GM21526 (cell line): ENCODE results near the gene MAGI2.
A peak's percentile ranks its signal among the peaks of the same experiment; 100 is the strongest.

Experiments used
- ATAC-seq: cut with Tn5 transposase; IDR thresholded peaks from one replicate; pipeline ENCODE4 v1.9.1; 2021; ENCODE audit warnings: moderate library complexity; ENCODE audit not compliant: unreplicated experiment, low FRiP score

The MAGI2 gene

GRCh38 chr7:78148166-78148894 lies 1305.1 kb downstream of the MAGI2 start:
- ATAC-seq: no peak

GRCh38 chr7:78146546-78146945 lies 1306.9 kb downstream of the MAGI2 start:
- no peak for ATAC-seq

DNA sequence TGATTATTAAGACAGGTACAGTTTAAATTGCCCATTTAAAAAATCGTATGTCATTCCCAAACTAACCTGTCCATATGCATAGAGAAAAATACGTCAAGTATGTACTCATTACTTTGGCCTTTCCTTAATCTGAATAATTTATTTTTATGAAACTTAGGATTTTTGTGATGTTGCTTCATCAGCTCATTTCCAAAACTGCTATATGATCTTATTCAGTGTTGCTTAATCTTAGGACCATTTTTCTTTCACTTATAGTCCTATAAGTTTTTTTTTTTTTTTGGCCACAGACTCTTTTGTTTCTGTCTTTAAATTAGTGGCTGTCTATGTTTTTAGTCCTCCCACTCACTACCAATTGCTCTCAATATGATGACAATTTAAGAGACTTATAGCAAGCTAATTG lies 1309.8 kb downstream of the MAGI2 start:
- no peak for ATAC-seq

- ATAC-seq: no peak
Measured at GRCh38 chr7:78141522-78142281, 1311.8 kb downstream of the MAGI2 start.

DNA sequence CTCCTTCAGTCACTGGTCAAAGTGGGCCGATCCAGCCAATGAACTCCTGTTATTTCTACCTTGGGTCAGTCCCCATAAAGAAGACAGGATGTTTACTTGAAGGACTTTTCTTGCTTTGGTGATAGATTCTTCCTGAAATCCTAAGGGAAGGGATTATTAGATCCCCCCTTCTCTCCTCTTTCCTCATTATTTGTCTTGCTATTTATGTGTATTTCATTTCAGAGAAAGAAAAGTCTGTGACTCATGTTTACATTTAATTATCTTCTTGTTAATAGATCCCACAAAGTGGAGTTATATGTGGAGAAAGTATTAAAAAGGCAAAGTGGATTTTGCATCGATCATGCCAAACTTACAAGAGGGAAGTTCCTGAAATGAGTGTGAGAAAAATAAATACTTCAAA lies 1313.4 kb downstream of the MAGI2 start:
- ATAC-seq: no peak

DNA sequence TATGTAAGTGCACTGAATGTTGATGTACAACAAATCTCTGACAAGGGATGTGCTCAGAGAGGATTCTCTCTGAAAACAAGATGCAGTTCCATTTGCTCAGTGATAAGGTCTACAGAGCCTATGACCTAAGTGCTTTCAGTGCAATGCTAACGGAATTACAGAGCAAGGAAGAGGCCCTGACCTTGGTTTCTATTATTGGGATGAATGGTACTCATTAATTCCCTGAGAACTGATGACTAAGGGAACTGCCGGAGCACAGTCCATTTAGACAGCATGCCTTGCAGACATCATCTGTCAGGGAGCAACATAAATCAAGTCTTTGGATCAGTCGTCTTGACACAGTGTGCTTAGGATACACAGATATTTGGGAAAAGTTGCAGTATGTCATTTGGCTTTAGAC lies 1314.1 kb downstream of the MAGI2 start:
- ATAC-seq: no peak

- no peak for ATAC-seq
Measured at GRCh38 chr7:78134774-78135173, 1318.7 kb downstream of the MAGI2 start.

- peak; percentile 68 for ATAC-seq
Measured at GRCh38 chr7:78134256-78134655, 1319.2 kb downstream of the MAGI2 start.

DNA sequence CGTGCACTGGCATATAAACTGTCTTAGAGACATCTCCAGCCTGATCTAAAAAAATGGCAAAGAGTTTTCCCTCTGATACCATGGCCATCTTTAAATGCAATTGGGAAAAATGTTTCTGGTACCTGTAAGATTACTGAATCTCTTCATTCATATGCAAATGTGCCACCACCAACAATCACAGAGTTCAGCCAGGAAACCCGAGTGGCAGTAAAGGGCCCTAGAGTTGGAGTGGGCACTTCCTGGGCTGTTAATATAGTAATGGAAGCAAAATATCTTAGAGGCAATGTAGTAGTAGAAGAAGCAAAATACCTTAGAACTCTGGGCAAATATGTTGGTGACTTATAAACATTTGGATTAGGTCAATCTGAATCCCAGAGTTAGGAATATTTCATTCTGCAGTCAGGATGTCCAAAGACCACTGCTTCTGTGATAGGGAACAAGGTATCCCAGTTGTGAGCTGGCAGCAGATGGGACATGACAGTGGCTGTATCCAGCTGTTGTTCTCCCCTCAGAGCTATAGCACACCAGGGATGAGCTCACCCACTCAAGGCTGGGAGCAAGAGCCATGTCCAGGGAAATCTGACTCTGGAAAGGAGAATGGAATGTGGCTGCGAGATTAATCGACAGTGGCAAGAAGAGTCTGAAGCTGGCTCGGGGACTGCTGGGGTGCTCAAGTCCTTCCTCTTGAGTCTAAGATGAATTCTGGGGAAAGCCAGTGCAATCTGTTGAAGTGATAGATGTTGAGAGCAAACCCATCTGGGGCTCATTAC lies 1322.8 kb downstream of the MAGI2 start:
- ATAC-seq: no peak

DNA sequence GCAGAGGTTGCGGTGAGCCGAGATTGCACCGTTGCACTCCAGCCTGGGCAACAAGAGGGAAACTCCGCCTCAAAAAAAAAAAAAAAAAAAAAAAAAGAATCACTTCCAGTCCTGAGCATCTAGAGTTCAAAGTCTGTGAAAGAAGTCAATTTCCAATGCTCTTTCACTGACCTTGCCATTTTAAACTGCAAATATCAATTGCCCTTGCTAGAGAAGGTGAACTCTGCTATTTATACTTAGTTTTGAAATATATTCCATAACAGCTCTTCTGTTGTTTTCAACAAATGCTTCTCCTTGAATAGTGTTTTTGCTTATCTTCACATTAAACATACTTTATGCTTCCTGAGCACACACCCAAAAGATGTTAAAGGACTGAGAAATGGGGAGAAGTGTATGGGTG lies 1323.6 kb downstream of the MAGI2 start:
- no peak for ATAC-seq

DNA sequence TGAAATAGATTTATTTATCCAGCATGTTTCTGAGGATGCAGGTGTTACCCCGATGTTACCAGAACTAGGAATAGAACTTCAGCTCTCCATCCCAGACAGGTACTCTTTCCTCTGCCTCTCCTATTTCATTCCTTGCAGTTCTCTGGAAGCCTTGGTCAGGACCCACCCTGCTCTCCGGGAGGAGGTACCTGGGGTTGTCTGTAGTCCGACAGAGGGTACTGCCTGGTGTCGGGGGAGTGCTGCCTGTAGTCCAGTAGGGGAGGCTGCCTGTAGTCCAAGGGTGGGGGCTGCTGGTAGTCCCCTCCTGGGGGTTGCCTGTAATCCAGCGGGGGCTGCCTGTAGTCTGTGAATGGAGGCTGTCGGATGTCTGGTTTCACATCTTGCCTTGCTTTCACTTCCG lies 1326.5 kb downstream of the MAGI2 start:
- ATAC-seq: no peak

DNA sequence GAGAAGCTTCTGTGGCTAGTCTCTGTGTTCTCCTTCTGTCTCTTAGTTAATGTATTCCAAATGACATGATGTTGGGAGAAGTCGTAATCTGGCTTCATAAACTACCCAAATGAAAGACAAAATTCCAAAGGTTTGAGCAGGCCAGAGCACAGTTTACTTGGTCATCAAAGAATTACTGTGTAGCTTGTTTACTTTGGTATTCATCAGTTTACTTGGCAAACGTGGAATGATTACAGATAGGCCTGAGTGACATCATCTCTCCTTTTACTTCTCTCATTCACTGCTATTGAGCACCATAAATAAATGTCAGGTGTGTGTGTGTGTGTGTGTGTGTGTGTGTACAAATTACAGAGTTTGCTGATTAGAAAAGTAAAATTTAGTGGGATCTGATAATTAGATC lies 1327.6 kb downstream of the MAGI2 start:
- no peak for ATAC-seq

DNA sequence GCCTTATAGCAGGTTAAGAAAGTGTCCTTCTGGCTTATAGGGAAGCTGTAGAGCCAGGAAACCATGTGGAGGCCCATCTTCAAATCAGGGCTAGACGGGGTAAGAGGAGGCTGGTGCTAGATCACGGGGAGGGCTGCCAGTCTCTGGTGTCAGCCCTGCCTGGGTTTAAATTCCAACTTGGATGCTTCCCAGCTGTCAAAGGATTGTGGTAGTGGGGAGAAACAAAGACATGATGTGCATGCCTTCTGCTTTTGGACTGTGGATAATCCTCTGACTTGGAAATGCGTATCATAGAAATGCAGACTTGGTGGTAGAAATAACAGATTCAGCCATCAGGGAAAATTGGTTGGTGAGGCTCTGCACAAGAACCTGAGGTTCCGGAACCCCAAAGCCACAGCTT lies 1329.3 kb downstream of the MAGI2 start:
- no peak for ATAC-seq

- ATAC-seq: no peak
Measured at GRCh38 chr7:78121888-78122287, 1331.6 kb downstream of the MAGI2 start.

DNA sequence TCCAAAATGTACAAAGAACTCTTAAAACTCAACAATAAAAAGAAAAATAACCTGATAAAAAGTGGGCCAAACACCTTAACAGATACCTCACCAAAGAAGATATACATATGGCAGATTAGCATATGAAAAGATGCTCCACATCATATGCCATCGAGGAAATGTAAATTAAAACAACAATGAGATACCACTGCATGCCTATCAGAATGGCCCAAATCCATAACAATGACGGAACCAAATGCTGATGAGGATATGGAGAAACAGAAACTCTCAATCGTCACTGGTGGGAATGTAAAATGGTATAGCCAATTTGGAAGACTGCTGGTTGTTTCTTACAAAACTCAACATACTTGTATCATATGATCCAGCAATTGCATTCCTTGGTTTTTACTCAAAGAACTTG lies 1335.0 kb downstream of the MAGI2 start:
- ATAC-seq: no peak

GRCh38 chr7:78115876-78116275 lies 1337.6 kb downstream of the MAGI2 start:
- ATAC-seq: no peak

- ATAC-seq: no peak
Measured at GRCh38 chr7:78114993-78115392, 1338.5 kb downstream of the MAGI2 start.

GRCh38 chr7:78112488-78112887 lies 1341.0 kb downstream of the MAGI2 start:
- no peak for ATAC-seq

DNA sequence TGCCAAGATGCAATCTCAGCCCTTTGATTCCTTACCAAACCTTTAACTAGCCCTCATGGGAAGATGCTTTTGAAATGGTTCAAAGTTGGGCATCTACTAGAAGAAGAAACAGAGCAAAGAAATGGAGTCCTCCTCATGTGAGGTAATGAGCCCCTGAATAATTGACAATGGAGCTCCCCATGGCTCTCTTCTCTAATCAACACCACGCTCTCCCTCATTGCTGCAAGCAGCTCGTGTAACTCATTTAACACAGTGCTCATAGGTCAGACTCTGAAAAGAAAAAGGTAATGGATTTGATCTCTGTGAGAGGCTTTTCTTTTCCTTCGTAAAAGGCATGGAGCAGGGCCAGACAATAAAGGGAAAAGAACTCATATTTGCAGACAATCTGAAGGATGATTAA lies 1342.1 kb downstream of the MAGI2 start:
- no peak for ATAC-seq

DNA sequence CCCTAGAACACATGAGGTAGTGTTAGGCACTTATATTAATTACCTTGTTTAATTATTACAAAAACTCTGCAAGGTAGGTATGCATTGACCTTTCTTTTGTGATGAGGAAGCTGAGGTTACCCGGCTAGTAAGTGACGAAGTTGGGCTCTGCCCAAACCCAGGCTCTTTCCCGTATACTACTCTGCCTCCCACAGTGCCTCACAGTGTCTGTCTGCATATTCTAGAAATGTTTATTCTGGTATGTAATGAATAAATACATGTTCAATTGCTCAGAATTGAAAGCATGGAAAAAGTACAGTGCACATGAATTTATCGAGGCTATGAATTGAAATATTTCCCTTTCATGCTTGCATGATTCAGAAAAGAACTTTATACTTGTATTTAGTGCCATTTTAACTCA lies 1350.0 kb downstream of the MAGI2 start:
- no peak for ATAC-seq

DNA sequence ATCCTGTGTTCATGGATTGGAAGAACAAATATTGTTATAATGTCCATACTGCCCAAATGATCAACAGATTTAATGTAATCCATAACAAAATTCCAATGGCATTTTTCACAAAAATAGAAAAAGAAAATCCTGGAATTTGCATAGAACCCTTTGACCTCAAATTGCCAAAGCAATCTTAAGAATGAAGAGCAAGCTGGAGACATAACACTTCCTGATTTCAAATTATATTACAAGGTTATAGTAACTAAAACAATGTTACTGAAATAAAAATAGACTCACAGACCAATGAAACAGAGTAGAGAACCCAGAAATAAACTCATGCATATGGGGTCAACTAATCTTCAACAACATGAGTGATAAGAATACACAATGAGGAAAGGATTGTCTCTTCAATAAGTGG lies 1352.4 kb downstream of the MAGI2 start:
- ATAC-seq: no peak
